ENCODE measurements around the gene CST4.
"Not testable (repeated sequence)": the region's sequence is repeated elsewhere in the genome, so short reads cannot be mapped to it uniquely, and the experiment has no call there.

CST4 gene, protein sequence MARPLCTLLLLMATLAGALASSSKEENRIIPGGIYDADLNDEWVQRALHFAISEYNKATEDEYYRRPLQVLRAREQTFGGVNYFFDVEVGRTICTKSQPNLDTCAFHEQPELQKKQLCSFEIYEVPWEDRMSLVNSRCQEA

GRCh38 chr20:23688684-23689398, at the start of gene CST4:
Gene CST4, minus strand, starts transcription at chr20:23689038. Its CDS starts 69 bp downstream, at chr20:23688969.
- not testable (repeated sequence) for DNase-seq (ENCODE audit: insufficient read length, low spot score); FAIRE-seq

DNA sequence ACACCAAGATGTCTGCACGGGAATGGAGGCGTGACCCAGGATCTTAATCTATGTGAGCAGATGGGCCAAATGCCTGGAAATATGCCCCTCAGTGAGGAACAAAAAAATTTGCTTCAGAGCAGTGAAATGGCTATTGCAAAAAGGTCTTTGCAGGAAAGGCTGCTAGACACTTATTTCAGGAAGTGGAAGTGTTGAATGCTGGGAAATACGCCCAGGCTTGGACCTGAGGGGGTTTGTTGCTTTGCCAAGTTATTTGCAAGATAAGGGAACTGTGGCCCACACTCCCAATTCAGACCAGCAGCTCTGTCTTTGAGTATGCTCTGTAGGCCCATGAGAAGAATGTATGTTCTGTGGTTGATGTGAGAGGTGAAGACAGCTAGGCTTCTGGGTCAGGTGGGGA, 46.6 kb upstream of the CST4 start:
- not testable (repeated sequence) for DNase-seq (ENCODE audit: insufficient read length, low spot score); FAIRE-seq

DNA sequence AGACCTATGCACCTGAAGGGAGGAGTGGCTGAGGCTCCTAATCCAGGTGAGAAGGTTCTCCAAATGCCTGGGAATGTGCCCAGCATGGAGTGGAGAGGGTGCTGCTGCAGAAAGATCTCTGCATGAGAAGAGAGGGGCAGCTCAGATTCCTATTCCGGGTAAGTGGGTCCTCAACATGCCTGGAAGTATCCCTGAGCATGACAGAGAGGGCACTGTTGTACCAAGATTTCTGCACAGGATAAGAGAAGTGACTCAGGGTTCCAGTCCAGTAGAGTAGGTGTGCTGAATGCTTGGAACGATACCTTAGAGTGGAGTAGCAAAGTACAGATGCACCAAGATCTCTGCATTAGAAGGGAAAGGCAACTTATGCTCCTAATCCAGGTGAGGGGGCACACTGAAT, 46.1 kb upstream of the CST4 start:
- not testable (repeated sequence) for DNase-seq (ENCODE audit: insufficient read length, low spot score); FAIRE-seq

DNA sequence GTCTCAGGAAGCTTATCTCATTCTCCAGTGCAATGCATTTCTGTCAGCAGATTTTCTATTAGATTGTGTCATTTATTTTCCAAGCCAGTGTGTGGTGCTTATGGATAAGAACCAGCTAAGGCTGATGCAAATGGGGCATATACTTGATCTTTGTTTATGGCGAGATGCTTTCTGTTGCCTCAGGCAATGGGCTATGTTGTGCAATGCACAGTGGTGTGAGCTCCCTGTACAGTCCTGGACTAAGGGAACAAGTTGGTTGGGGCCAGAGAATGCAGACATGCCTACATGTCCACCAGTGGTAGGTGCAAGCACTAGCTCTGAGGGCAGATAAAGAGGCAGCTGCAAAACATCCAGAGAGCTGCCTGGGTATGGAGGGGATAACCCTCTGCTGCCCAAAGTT, 45.6 kb upstream of the CST4 start:
- not testable (repeated sequence) for DNase-seq (ENCODE audit: insufficient read length, low spot score); FAIRE-seq

- no peak for FAIRE-seq
Measured at GRCh38 chr20:23727016-23727415, 38.2 kb upstream of the CST4 start.

GRCh38 chr20:23725102-23725501, 36.3 kb upstream of the CST4 start:
- DNase-seq (ENCODE audit: insufficient read length, low spot score): no peak
- TF ChIP-seq, protein P1, sequence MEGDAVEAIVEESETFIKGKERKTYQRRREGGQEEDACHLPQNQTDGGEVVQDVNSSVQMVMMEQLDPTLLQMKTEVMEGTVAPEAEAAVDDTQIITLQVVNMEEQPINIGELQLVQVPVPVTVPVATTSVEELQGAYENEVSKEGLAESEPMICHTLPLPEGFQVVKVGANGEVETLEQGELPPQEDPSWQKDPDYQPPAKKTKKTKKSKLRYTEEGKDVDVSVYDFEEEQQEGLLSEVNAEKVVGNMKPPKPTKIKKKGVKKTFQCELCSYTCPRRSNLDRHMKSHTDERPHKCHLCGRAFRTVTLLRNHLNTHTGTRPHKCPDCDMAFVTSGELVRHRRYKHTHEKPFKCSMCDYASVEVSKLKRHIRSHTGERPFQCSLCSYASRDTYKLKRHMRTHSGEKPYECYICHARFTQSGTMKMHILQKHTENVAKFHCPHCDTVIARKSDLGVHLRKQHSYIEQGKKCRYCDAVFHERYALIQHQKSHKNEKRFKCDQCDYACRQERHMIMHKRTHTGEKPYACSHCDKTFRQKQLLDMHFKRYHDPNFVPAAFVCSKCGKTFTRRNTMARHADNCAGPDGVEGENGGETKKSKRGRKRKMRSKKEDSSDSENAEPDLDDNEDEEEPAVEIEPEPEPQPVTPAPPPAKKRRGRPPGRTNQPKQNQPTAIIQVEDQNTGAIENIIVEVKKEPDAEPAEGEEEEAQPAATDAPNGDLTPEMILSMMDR (IDR thresholded peaks at IDR 0.05; ENCODE audit: insufficient read depth, missing control alignments): no peak
- FAIRE-seq: no peak

More at GRCh38 chr20:23727016-23727415, 38.2 kb upstream of the CST4 start:
- TF ChIP-seq, protein P1 (IDR thresholded peaks at IDR 0.05; ENCODE audit: insufficient read depth, missing control alignments): no peak
- DNase-seq (ENCODE audit: insufficient read length, low spot score): no peak

GRCh38 chr20:23723659-23724307, 34.9 kb upstream of the CST4 start:
- TF ChIP-seq, protein P1 (IDR thresholded peaks at IDR 0.05; ENCODE audit: insufficient read depth, missing control alignments): peak; percentile 20
- DNase-seq (ENCODE audit: insufficient read length, low spot score); FAIRE-seq: not testable (repeated sequence)

- FAIRE-seq; DNase-seq (ENCODE audit: insufficient read length, low spot score): not testable (repeated sequence)
Measured at GRCh38 chr20:23722851-23723250, 34.0 kb upstream of the CST4 start.

DNA sequence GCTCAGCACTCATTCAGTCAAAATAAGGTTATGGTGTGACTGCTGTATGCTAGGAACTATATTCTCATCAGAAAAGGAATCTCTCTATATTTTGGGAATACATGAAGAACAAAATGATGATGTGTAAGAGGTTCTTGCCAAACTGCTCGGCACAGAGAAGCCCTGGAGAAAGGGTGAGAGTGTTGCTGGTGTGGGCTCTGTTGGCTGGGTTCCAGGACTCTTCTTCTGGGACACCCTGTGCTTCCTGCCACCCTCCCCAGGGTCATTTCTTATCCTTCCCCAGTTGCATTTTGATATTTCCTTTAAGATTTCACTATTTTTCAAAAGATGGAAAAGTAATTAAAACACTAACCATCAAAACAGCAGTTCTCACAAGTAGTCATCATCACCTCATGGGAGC, 33.1 kb upstream of the CST4 start:
- FAIRE-seq (no peak), DNase-seq (ENCODE audit: insufficient read length, low spot score) (no peak)
- TF ChIP-seq, protein P1 (IDR thresholded peaks at IDR 0.05; ENCODE audit: insufficient read depth, missing control alignments): no peak

GRCh38 chr20:23719351-23719750, 30.5 kb upstream of the CST4 start:
- FAIRE-seq; DNase-seq (ENCODE audit: insufficient read length, low spot score): not testable (repeated sequence)

DNA sequence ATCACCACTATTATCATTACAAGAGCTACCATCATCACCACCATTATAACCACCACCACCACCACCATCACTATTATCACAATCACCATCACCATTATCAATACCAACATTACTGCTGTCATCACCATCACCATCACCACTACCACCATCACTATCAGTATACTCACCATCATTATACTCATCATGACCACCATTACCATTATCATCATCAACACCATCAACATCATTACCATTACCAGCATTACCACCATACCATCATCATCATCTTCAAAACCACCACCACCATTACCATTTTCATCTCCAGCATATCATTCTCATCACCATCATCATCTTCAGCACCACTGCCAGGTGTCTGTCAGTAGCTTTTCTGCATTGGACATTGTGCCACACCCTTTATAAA, 22.9 kb upstream of the CST4 start:
- DNase-seq (ENCODE audit: insufficient read length, low spot score); FAIRE-seq: not testable (repeated sequence)

Data from D721Med (cell line).